ENCODE data around the gene FIBCD1.

GRCh38 chr9:130862217-130862616, 76.8 kb downstream of the FIBCD1 start:
- TF ChIP-seq CTCF (IDR thresholded peaks at IDR 0.05), result no peak
- no peak for TF ChIP-seq ELF4 (CRISPR knock-in tag; IDR thresholded peaks at IDR 0.05; ENCODE audit: low read depth)
